KOPT-K1 (cell line): Measurements from ENCODE around the gene MRPL12.

Experiments
- H3K27ac ChIP-seq: fragments of 200-600 bp; sonication (generic); 2 replicates; pipeline ENCODE4 v1.5.1; 2016; ENCODE audit warnings: antibody characterized with exemption, mild to moderate bottlenecking, low read depth, low read length; ENCODE audit not compliant: poor library complexity, severe bottlenecking
- H3K36me3 ChIP-seq: fragments of 200-600 bp; sonication (generic); 2 replicates; pipeline ENCODE4 v1.5.1; 2017; ENCODE audit warnings: antibody characterized with exemption, mild to moderate bottlenecking, low read length, moderate library complexity; ENCODE audit not compliant: insufficient read depth
- H3K9me3 ChIP-seq: fragments of 200-600 bp; sonication (generic); 2 replicates; pipeline ENCODE4 v1.5.1; 2017; ENCODE audit warnings: antibody characterized with exemption, low read length, mild to moderate bottlenecking; ENCODE audit not compliant: insufficient read depth, poor library complexity, severe bottlenecking

The MRPL12 gene

GRCh38 chr17:81690066-81690465, 13.1 kb upstream of the MRPL12 start:
- Histone ChIP-seq H3K36me3 (peaks cover 100% of the 10 kb centered on the region), H3K27ac (peak overlapping the region; percentile 54), H3K9me3 (no peaks in the 10 kb centered on the region)

- Histone ChIP-seq H3K36me3 (peaks cover 100% of the 10 kb centered on the region), H3K9me3 (no peaks in the 10 kb centered on the region), H3K27ac (peak overlapping the region; percentile 54)
Observed at GRCh38 chr17:81690549-81690948, 12.6 kb upstream of the MRPL12 start.

GRCh38 chr17:81691196-81691595, 12.0 kb upstream of the MRPL12 start:
- Histone ChIP-seq H3K27ac (peak overlapping the region; percentile 54), H3K36me3 (peaks cover 100% of the 10 kb centered on the region), H3K9me3 (no peaks in the 10 kb centered on the region)

GRCh38 chr17:81691608-81692007, 11.6 kb upstream of the MRPL12 start:
- H3K27ac ChIP-seq = peak overlapping the region; percentile 54

GRCh38 chr17:81693509-81694210, 9.5 kb upstream of the MRPL12 start:
- Histone ChIP-seq H3K36me3 (peaks cover 100% of the 10 kb centered on the region), H3K9me3 (no peaks in the 10 kb centered on the region), H3K27ac (no peak overlapping the region)

More at GRCh38 chr17:81691608-81692007, 11.6 kb upstream of the MRPL12 start:
- peaks cover 100% of the 10 kb centered on the region for H3K36me3 ChIP-seq
- no peaks in the 10 kb centered on the region for H3K9me3 ChIP-seq

- no peaks in the 10 kb centered on the region for H3K9me3 ChIP-seq
- no peak overlapping the region for H3K27ac ChIP-seq
- peaks cover 100% of the 10 kb centered on the region for H3K36me3 ChIP-seq
Observed at GRCh38 chr17:81694810-81695209, 8.4 kb upstream of the MRPL12 start.

GRCh38 chr17:81695211-81695610, 8.0 kb upstream of the MRPL12 start:
- no peak overlapping the region for H3K27ac ChIP-seq
- H3K9me3 ChIP-seq = no peaks in the 10 kb centered on the region
- peaks cover 98% of the 10 kb centered on the region for H3K36me3 ChIP-seq

- Histone ChIP-seq H3K27ac (no peak overlapping the region), H3K9me3 (no peaks in the 10 kb centered on the region), H3K36me3 (peaks cover 98% of the 10 kb centered on the region)
Observed at GRCh38 chr17:81695801-81696200, 7.4 kb upstream of the MRPL12 start.

- H3K27ac ChIP-seq = no peak overlapping the region
Observed at GRCh38 chr17:81696218-81696941, 6.8 kb upstream of the MRPL12 start.

GRCh38 chr17:81697261-81698044, 5.7 kb upstream of the MRPL12 start:
- H3K9me3 ChIP-seq = no peaks in the 10 kb centered on the region
- peaks cover 97% of the 10 kb centered on the region for H3K36me3 ChIP-seq
- H3K27ac ChIP-seq = no peak overlapping the region

More at GRCh38 chr17:81696218-81696941, 6.8 kb upstream of the MRPL12 start:
- H3K9me3 ChIP-seq = no peaks in the 10 kb centered on the region
- H3K36me3 ChIP-seq = peaks cover 98% of the 10 kb centered on the region

GRCh38 chr17:81700353-81701287, 2.5 kb upstream of the MRPL12 start:
- Histone ChIP-seq H3K27ac (peak overlapping the region; percentile 88), H3K9me3 (no peaks in the 10 kb centered on the region), H3K36me3 (peaks cover 79% of the 10 kb centered on the region)

GRCh38 chr17:81701288-81702071, 1.7 kb upstream of the MRPL12 start:
- peaks cover 79% of the 10 kb centered on the region for H3K36me3 ChIP-seq
- H3K9me3 ChIP-seq = no peaks in the 10 kb centered on the region
- H3K27ac ChIP-seq = peak overlapping the region; percentile 88

GRCh38 chr17:81703747-81704654, 834 bp downstream of the MRPL12 start:
- H3K36me3 ChIP-seq = peaks cover 79% of the 10 kb centered on the region

More at GRCh38 chr17:81703747-81704654, 834 bp downstream of the MRPL12 start:
- no peaks in the 10 kb centered on the region for H3K9me3 ChIP-seq
- H3K27ac ChIP-seq = peak overlapping the region; percentile 88
